ENCODE measurements around the gene CYFIP2.

Gene CYFIP2

GRCh38 chr5:157362502-157362901, 96.6 kb downstream of the CYFIP2 start:
- DNase-seq, result no peak

GRCh38 chr5:157362982-157363381, 97.1 kb downstream of the CYFIP2 start:
- DNase-seq, result no peak

- DNase-seq, result no peak
Measured at GRCh38 chr5:157365732-157366131, 99.8 kb downstream of the CYFIP2 start.

- DNase-seq, result no peak
Measured at GRCh38 chr5:157366741-157367674, 101.1 kb downstream of the CYFIP2 start.

GRCh38 chr5:157369507-157369906, 103.6 kb downstream of the CYFIP2 start:
- no peak for DNase-seq

- DNase-seq, result no peak
Measured at GRCh38 chr5:157370967-157371366, 105.0 kb downstream of the CYFIP2 start.

- no peak for DNase-seq
Measured at GRCh38 chr5:157371655-157372471, 105.9 kb downstream of the CYFIP2 start.

GRCh38 chr5:157372472-157372822, 106.5 kb downstream of the CYFIP2 start:
- no peak for DNase-seq

- no peak for DNase-seq
Measured at GRCh38 chr5:157378509-157378908, 112.6 kb downstream of the CYFIP2 start.

- DNase-seq, result no peak
Measured at GRCh38 chr5:157379983-157380382, 114.1 kb downstream of the CYFIP2 start.

- DNase-seq, result no peak
Measured at GRCh38 chr5:157381746-157382145, 115.8 kb downstream of the CYFIP2 start.

GRCh38 chr5:157382996-157383800, 117.3 kb downstream of the CYFIP2 start:
- DNase-seq, result no peak

GRCh38 chr5:157384971-157385709, 119.2 kb downstream of the CYFIP2 start:
- no peak for DNase-seq

- no peak for DNase-seq
Measured at GRCh38 chr5:157387041-157387563, 121.2 kb downstream of the CYFIP2 start.

GRCh38 chr5:157387683-157388093, 121.8 kb downstream of the CYFIP2 start:
- DNase-seq, result no peak

GRCh38 chr5:157388111-157388710, 122.3 kb downstream of the CYFIP2 start:
- no peak for DNase-seq

GRCh38 chr5:157389103-157389502, 123.2 kb downstream of the CYFIP2 start:
- no peak for DNase-seq

- no peak for DNase-seq
Measured at GRCh38 chr5:157390133-157390532, 124.2 kb downstream of the CYFIP2 start.

- no peak for DNase-seq
Measured at GRCh38 chr5:157390551-157391297, 124.8 kb downstream of the CYFIP2 start.

- no peak for DNase-seq
Measured at GRCh38 chr5:157398305-157398704, 132.4 kb downstream of the CYFIP2 start.
